ENCODE measurements around the gene BTBD9. TPM values are rescaled to one million over a fixed set of nuclear protein-coding genes. Genes with fewer than 3 reads are reported as not detected.

BTBD9 gene
- total RNA-seq, 4 donors from 2014 or later = 5.5 to 14.1 (median 6.3) TPM

DNA sequence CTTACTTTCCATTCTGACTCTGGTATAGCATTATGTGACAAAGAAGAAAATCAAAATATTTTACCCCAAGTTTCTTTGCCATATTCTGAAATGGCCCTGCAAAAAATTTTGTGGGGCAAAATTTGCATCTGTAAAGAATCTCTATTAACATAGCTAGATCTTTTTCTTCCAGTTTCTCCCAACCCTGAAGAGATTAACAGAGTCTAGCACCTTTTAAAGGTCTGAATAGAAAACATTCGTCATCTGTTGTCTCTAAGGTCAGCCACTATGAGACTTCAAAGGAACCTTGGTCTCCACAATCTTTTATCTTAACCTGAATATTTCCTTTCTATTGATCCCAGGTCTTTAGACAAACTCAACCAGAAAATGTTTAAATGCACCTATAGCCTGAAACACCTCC is 205.7 kb downstream of the BTBD9 start:
- Histone ChIP-seq H3K9me3 (no peaks in the 10 kb centered on the region), H3K4me1 (peaks cover 0 to 9% of the 10 kb centered on the region in 2 donors), H3K36me3 (no peaks in the 10 kb centered on the region), H3K27ac (no peak overlapping the region), H3K4me3 (no peak overlapping the region), H3K27me3 (no peaks in the 10 kb centered on the region)
- no peak for DNase-seq
- TF ChIP-seq POLR2A (IDR thresholded peaks at IDR 0.05) = no peak
- TF ChIP-seq, protein P1, sequence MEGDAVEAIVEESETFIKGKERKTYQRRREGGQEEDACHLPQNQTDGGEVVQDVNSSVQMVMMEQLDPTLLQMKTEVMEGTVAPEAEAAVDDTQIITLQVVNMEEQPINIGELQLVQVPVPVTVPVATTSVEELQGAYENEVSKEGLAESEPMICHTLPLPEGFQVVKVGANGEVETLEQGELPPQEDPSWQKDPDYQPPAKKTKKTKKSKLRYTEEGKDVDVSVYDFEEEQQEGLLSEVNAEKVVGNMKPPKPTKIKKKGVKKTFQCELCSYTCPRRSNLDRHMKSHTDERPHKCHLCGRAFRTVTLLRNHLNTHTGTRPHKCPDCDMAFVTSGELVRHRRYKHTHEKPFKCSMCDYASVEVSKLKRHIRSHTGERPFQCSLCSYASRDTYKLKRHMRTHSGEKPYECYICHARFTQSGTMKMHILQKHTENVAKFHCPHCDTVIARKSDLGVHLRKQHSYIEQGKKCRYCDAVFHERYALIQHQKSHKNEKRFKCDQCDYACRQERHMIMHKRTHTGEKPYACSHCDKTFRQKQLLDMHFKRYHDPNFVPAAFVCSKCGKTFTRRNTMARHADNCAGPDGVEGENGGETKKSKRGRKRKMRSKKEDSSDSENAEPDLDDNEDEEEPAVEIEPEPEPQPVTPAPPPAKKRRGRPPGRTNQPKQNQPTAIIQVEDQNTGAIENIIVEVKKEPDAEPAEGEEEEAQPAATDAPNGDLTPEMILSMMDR (IDR thresholded peaks at IDR 0.05 in 4 of 5, conservative IDR thresholded peaks at IDR 0.05 in 1 of 5) = no peak
- ATAC-seq = no peak
- intact Hi-C loops (cut with DNase I; ENCODE audit: low total_unique reads) (no loop called here), in situ Hi-C loops (cut with MboI; ENCODE audit: low sequenced_read_pairs in 4 of 4) (no loop called here)

DNA sequence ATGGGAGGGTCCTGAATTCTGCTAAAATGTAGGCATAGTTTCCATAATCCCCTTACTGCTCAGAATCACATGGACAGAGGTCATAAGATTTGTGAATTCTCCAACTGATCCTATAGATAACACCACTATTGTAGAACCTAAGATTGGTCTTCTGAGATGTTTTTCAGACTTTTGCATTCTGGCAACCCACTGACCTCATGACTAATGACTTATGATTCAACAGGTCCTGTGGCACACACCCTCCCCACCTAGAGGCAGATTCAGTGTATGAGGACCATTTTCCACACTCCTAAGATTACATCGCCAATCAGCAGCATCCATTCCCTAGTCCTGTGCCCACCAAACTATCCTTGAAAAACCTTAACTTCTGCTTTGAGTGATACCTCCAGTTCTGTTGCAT is 207.2 kb downstream of the BTBD9 start:
- no peaks in the 10 kb centered on the region for H3K9me3 ChIP-seq
- peaks cover 0 to 6% of the 10 kb centered on the region in 2 donors for H3K4me1 ChIP-seq
- in situ Hi-C loops (cut with MboI; ENCODE audit: low sequenced_read_pairs in 4 of 4) (no loop called here), intact Hi-C loops (cut with DNase I; ENCODE audit: low total_unique reads) (no loop called here)
- no peaks in the 10 kb centered on the region for H3K36me3 ChIP-seq
- H3K27ac ChIP-seq = no peak overlapping the region
- TF ChIP-seq, protein P1 (IDR thresholded peaks at IDR 0.05 in 4 of 5, conservative IDR thresholded peaks at IDR 0.05 in 1 of 5) = no peak
- no peak for TF ChIP-seq POLR2A (IDR thresholded peaks at IDR 0.05)
- DNase-seq (no peak), ATAC-seq (no peak)
- no peak overlapping the region for H3K4me3 ChIP-seq
- no peaks in the 10 kb centered on the region for H3K27me3 ChIP-seq

DNA sequence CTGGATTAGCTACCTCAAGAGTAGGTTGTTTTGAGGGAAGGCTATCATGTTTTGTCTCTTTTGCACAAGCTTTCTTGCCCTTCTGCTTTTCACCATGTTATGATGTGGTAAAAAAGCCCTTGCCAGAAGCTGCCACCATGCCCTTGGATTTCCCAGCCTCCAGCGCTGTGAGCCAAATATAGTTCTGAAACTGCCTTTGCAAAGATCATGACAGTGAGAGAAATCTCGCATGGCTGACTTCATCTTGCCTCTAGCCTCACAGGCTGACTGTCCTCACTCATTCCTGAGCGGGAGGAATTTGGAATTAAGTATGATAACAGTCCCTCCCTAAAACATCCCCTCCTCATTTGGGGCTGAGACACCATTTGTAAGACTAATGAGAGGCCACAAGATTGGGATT is 207.7 kb downstream of the BTBD9 start:
- Histone ChIP-seq H3K4me1 (peaks cover 0 to 2% of the 10 kb centered on the region in 2 donors), H3K27ac (no peak overlapping the region)

DNA sequence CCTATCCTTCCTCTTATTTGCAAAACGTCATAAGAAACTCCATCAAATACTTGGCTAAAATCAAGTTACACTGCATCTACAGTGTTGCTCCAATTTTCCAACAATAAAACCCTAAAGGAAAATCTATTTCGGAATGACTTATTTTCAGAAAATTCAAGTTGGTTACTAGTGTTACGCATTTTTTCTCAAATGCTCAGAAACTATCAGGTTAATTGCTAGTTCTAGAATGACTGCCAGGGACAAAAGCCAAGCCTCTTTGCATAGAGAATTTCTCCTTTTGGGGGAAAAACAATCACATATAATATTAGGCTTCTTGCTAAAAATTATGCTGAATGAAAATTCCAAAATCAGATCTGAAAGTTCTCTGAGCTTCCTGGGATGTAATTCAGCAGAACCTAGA is 210.2 kb downstream of the BTBD9 start:
- no peak for ATAC-seq
- no peak overlapping the region for H3K27ac ChIP-seq
- TF ChIP-seq POLR2A (IDR thresholded peaks at IDR 0.05) = no peak
- TF ChIP-seq, protein P1 (IDR thresholded peaks at IDR 0.05 in 4 of 5, conservative IDR thresholded peaks at IDR 0.05 in 1 of 5) = no peak
- no peaks in the 10 kb centered on the region for H3K9me3 ChIP-seq
- no peak for DNase-seq
- H3K4me3 ChIP-seq = no peak overlapping the region
- in situ Hi-C loops (cut with MboI; ENCODE audit: low sequenced_read_pairs in 4 of 4) = no loop called here
- H3K36me3 ChIP-seq = no peaks in the 10 kb centered on the region
- H3K27me3 ChIP-seq = no peaks in the 10 kb centered on the region
- intact Hi-C loops (cut with DNase I; ENCODE audit: low total_unique reads) = no loop called here
- no peaks in the 10 kb centered on the region for H3K4me1 ChIP-seq

More for the DNA sequence above, 207.7 kb downstream of the BTBD9 start:
- intact Hi-C loops (cut with DNase I; ENCODE audit: low total_unique reads) = no loop called here
- no peaks in the 10 kb centered on the region for H3K27me3 ChIP-seq
- no peaks in the 10 kb centered on the region for H3K9me3 ChIP-seq
- no peaks in the 10 kb centered on the region for H3K36me3 ChIP-seq
- TF ChIP-seq POLR2A (IDR thresholded peaks at IDR 0.05) = no peak
- TF ChIP-seq, protein P1 (IDR thresholded peaks at IDR 0.05 in 4 of 5, conservative IDR thresholded peaks at IDR 0.05 in 1 of 5) = no peak
- in situ Hi-C loops (cut with MboI; ENCODE audit: low sequenced_read_pairs in 4 of 4) = no loop called here
- no peak overlapping the region for H3K4me3 ChIP-seq
- ATAC-seq (no peak), DNase-seq (no peak)
